Measurements from ENCODE around the gene SLC51B.
"Not testable (repeated sequence)": the region's sequence is repeated elsewhere in the genome, so short reads cannot be mapped to it uniquely, and the experiment has no call there.

The SLC51B gene

GRCh38 chr15:65069779-65070546, 24.8 kb downstream of the SLC51B start:
- H3K4me2 ChIP-seq = peak overlapping the region; percentile 88

GRCh38 chr15:65071381-65071811, 26.2 kb downstream of the SLC51B start:
- peak overlapping the region; percentile 52; the same call in 1 of the 2 replicates for H3K9ac ChIP-seq
- peaks cover 75% of the 10 kb centered on the region for H3K4me1 ChIP-seq
- peaks cover 16% of the 10 kb centered on the region for H3K9me3 ChIP-seq
- peak overlapping the region; percentile 74 for H3K27ac ChIP-seq
- TF ChIP-seq Cebpa-rat (IDR thresholded peaks at IDR 0.05) = no peak
- peaks cover 12% of the 10 kb centered on the region; the same call in 1 of the 2 replicates for H3K27me3 ChIP-seq
- no peaks in the 10 kb centered on the region for H4K20me1 ChIP-seq
- peak overlapping the region; percentile 88 for H3K4me2 ChIP-seq
- no peaks in the 10 kb centered on the region for H3K36me3 ChIP-seq
- H3K4me3 ChIP-seq = peak overlapping the region; percentile 48; the same call in 1 of the 2 replicates

More at GRCh38 chr15:65069779-65070546, 24.8 kb downstream of the SLC51B start:
- Histone ChIP-seq H3K36me3 (no peaks in the 10 kb centered on the region), H4K20me1 (no peaks in the 10 kb centered on the region), H3K27ac (peak overlapping the region; percentile 74; the same call in 1 of the 2 replicates), H3K4me3 (no peak overlapping the region), H3K4me1 (peaks cover 81% of the 10 kb centered on the region), H3K9ac (no peak overlapping the region), H3K9me3 (peaks cover 16% of the 10 kb centered on the region), H3K27me3 (peaks cover 12% of the 10 kb centered on the region; the same call in 1 of the 2 replicates)
- TF ChIP-seq Cebpa-rat (IDR thresholded peaks at IDR 0.05) = no peak

DNA sequence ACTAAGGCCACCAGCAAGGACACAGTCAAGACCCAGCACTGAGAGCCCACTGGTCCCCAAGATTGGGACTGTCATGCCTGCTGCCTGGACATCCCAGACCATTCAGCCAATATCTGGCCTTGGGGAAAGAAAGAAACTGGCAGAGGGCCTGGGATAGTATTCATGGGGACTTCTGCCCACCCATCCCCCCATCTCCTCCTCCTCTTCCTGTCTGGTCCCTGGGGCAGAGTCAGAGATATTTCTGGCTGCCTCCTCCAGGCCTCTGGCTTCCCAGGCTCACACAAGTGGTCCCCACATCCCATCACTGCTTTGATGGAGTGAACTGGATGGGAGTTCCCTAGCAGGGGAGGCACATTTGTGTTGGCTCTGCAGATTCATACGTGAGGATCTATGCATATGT, 26.8 kb downstream of the SLC51B start:
- H3K4me3 ChIP-seq = peak overlapping the region; percentile 48
- H3K27ac ChIP-seq = peak overlapping the region; percentile 74
- H3K27me3 ChIP-seq = peaks cover 12% of the 10 kb centered on the region; the same call in 1 of the 2 replicates
- peak overlapping the region; percentile 52; the same call in 1 of the 2 replicates for H3K9ac ChIP-seq
- no peaks in the 10 kb centered on the region for H3K36me3 ChIP-seq
- no peaks in the 10 kb centered on the region for H4K20me1 ChIP-seq
- peaks cover 75% of the 10 kb centered on the region for H3K4me1 ChIP-seq
- no peak for TF ChIP-seq Cebpa-rat (IDR thresholded peaks at IDR 0.05)
- H3K9me3 ChIP-seq = peaks cover 16% of the 10 kb centered on the region
- peak overlapping the region; percentile 88 for H3K4me2 ChIP-seq

DNA sequence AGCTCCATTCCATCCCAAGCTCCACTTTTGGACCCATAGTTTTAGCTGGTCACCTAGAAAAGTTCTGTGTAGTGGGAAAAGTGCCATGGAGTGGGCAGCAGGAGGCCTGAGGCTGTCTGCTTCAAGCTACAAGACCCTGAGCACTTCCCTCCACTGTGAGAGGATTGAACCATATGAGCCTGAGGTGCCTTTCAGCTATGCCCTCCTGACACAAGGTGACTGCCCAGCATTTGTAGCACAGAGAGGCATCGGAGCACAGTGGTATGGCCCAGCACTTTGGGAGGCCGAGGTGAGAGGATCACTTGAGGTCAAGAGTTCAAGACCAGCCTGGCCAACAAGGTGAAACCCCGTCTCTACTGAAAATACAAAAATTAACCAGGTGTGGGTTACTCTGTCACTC, 27.4 kb downstream of the SLC51B start:
- Histone ChIP-seq H3K4me2 (peak overlapping the region; percentile 88), H3K9me3 (peaks cover 16% of the 10 kb centered on the region), H3K4me3 (no peak overlapping the region), H3K9ac (no peak overlapping the region), H4K20me1 (no peaks in the 10 kb centered on the region), H3K27me3 (peaks cover 7% of the 10 kb centered on the region; the same call in 1 of the 2 replicates), H3K27ac (peak overlapping the region; percentile 74), H3K36me3 (no peaks in the 10 kb centered on the region), H3K4me1 (peaks cover 75% of the 10 kb centered on the region)
- no peak for TF ChIP-seq Cebpa-rat (IDR thresholded peaks at IDR 0.05)

DNA sequence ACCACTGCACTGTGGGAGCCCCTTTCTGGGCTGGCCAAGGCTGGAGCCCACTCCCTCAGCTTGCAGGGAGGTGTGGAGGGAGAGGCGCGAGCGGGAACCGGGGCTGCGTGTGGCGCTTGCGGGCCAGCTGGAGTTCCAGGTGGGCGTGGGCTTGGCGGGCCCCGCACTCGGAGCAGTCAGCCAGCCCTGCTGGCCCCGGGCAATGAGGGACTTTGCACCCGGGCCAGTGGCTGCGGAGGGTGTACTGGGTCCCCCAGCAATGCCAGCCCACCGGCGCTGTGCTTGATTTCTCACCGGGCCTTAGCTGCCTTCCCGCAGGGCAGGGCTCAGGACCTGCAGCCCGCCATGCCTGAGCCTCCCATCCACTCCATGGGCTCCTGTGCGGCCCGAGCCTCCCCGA, 29.8 kb downstream of the SLC51B start:
- not testable (repeated sequence) for H3K4me2 ChIP-seq, H3K4me3 ChIP-seq, H3K36me3 ChIP-seq, H4K20me1 ChIP-seq, H3K9ac ChIP-seq, H3K27ac ChIP-seq, H3K27me3 ChIP-seq
- H3K9me3 ChIP-seq = peaks cover 16% of the 10 kb centered on the region
- H3K4me1 ChIP-seq = peaks cover 64% of the 10 kb centered on the region

- Histone ChIP-seq H3K9ac (peak overlapping the region; percentile 77), H3K4me1 (peaks cover 56% of the 10 kb centered on the region), H3K4me2 (peak overlapping the region; percentile 96), H3K4me3 (peak overlapping the region; percentile 50), H3K27ac (peak overlapping the region; percentile 89), H3K9me3 (peaks cover 16% of the 10 kb centered on the region)
- not testable (repeated sequence) for H3K36me3 ChIP-seq, H4K20me1 ChIP-seq, H3K27me3 ChIP-seq
These were observed 30.6 kb downstream of the SLC51B start for GRCh38 chr15:65075607-65076395.

DNA sequence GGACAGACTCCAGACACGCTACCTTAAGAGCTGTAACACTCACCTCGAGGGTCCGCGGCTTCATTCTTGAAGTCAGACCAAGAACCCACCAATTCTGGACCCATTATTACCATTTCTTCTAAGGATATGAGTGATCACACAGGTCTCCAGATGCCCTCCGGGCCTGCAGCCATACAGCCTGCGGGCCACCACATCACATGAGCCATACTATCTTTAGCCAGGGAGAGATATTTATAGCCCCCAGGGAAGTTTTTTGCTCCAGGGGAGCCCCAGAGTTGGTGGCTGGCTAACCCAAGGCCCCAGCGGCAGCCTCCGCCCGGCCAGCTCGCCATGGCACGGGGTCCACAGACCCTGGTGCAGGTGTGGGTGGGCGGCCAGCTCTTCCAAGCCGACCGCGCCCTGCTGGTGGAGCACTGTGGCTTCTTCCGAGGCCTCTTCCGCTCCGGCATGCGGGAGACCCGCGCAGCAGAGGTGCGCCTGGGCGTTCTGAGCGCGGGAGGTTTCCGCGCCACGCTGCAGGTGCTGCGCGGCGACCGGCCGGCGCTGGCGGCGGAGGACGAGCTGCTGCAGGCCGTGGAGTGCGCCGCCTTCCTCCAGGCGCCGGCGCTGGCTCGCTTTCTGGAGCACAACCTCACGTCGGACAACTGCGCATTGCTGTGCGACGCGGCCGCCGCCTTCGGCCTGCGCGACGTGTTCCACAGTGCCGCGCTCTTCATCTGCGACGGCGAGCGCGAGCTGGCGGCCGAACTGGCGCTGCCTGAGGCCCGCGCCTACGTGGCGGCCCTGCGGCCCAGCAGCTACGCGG, 31.5 kb downstream of the SLC51B start, which contains the start of gene KBTBD13:
Gene KBTBD13 (plus strand): TSS at position 261 of the 805 bp plus-strand sequence. CDS start 70 bp downstream, at position 331.
- Histone ChIP-seq H4K20me1 (no peaks in the 10 kb centered on the region), H3K27me3 (no peaks in the 10 kb centered on the region), H3K9me3 (peaks cover 16% of the 10 kb centered on the region), H3K4me3 (peak within 1 kb of the TSS; percentile 50), H3K36me3 (no peaks in the 10 kb centered on the region), H3K9ac (peak within 1 kb of the TSS; percentile 77), H3K27ac (peak within 1 kb of the TSS; percentile 89), H3K4me1 (peaks cover 53% of the 10 kb centered on the region), H3K4me2 (peak within 1 kb of the TSS; percentile 96)
- no peak for TF ChIP-seq Cebpa-rat (IDR thresholded peaks at IDR 0.05)

GRCh38 chr15:65077291-65077980, 32.2 kb downstream of the SLC51B start:
- H3K27ac ChIP-seq = peak overlapping the region; percentile 89
- no peaks in the 10 kb centered on the region for H3K27me3 ChIP-seq
- no peak for TF ChIP-seq Cebpa-rat (IDR thresholded peaks at IDR 0.05)
- peak overlapping the region; percentile 77; the same call in 1 of the 2 replicates for H3K9ac ChIP-seq
- H3K4me2 ChIP-seq = peak overlapping the region; percentile 96
- no peaks in the 10 kb centered on the region for H4K20me1 ChIP-seq
- peaks cover 53% of the 10 kb centered on the region for H3K4me1 ChIP-seq
- H3K9me3 ChIP-seq = peaks cover 16% of the 10 kb centered on the region
- H3K4me3 ChIP-seq = peak overlapping the region; percentile 50; the same call in 1 of the 2 replicates
- H3K36me3 ChIP-seq = no peaks in the 10 kb centered on the region

GRCh38 chr15:65077981-65078352, 32.8 kb downstream of the SLC51B start:
- Histone ChIP-seq H3K9ac (no peak overlapping the region), H3K9me3 (peaks cover 10% of the 10 kb centered on the region), H3K27ac (peak overlapping the region; percentile 89; the same call in 1 of the 2 replicates), H3K4me2 (peak overlapping the region; percentile 96), H3K36me3 (no peaks in the 10 kb centered on the region), H3K4me3 (no peak overlapping the region), H3K4me1 (peaks cover 53% of the 10 kb centered on the region), H4K20me1 (no peaks in the 10 kb centered on the region), H3K27me3 (no peaks in the 10 kb centered on the region)
- TF ChIP-seq Cebpa-rat (IDR thresholded peaks at IDR 0.05) = no peak

All from BLaER1 (cell line).